HG02610 (cell line): Measurements from ENCODE around the gene MB21D2.
A peak's percentile ranks its signal among the peaks of the same experiment; 100 is the strongest.

ENCODE experiments used
- ATAC-seq: cut with Tn5 transposase; IDR thresholded peaks from one replicate; pipeline ENCODE4 v1.9.1; 2021; ENCODE audit warnings: mild to moderate bottlenecking, moderate library complexity; ENCODE audit not compliant: unreplicated experiment

MB21D2 gene

DNA sequence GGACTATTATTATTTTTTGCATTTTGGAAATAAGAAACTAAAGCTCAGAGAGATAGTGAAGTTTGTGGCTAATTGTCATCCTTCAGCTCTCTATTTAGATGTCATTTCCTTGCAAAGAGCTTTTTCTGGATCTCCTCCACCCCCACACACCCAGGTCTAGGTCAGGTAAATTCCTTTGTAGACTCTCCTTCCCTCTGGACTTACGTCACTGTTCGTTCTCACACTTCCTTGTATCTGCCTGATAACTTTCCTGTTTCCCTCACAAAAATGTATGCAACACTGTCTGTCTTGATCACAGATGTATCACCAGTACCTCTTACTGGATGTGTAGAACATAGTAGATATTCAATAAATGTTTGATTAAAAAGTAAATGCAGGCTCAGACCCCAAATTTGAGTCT, 6.1 kb upstream of the MB21D2 start:
- no peak for ATAC-seq

DNA sequence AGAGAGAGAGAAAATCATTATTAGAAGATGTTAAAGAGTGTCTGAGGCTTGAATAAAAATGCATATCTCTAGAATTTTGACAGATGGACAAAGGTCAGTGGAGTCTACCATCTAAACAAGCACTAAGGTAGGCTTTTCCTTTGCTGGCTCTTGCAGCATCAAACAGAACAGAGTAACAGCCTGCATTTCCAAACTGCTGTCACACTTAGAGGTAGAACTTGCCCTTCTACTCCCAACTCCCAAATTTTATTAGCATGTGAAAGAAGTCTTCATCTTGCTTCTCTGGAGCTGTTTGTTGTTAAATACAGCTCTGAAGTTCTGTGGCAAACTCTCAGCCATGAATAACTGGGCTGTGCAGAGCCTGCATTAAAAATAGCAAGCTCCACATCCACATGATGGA, 4.1 kb upstream of the MB21D2 start:
- no peak for ATAC-seq

GRCh38 chr3:192920411-192920810, 2.8 kb upstream of the MB21D2 start:
- no peak for ATAC-seq

DNA sequence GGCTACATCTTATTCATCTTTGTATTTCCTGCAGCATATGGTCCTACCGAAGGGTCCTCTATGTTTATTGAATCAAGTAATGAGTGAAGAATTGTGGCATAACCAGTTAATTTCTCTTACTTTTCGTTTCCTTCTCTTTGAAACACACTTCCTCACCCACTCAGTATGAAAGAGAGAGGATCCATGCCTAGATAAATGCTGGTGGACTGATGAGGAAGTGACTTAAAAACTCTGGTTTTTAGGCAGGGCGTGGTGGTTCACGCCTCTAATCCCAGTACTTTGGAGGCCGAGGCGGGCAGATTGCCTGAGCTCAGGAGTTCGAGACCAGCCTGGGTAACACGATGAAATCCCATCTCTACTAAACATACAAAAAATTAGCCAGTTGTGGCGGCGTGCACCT, 2.2 kb upstream of the MB21D2 start:
- no peak for ATAC-seq

DNA sequence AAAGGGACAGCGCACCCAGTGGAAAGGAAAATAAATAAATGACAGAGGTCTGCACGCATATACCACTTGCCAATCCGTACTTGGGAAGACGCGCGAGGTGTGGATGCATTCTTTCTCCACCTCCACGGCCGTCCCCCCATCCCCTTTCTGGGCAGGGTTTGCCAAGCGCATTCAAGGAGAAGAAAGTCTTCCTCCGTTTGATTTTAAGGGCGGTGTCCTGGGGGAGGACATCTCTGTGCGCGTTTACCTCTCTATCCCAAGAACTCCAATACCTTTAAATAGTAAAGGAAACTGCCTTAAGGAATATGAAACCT, 576 bp upstream of the MB21D2 start:
- no peak for ATAC-seq

DNA sequence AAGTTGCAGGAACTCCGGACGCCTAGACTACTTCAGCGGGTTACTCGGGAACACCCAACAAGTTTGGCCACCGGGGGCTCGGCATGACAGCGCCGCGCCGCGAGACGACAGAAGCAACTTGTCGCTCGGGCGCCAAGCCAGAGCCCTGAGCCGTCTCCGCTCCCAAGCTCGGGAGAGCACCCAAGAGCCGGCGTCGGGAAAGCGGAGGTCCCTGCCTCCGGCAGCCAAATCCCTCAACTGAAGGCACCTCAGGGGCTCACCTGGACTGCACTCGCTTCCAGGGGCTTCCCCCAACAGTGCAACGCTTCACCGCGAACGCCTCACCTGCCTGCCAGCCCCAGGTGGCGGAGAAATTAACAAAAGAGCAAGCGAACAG, 640 bp downstream of the MB21D2 start:
- peak; percentile 28 for ATAC-seq

DNA sequence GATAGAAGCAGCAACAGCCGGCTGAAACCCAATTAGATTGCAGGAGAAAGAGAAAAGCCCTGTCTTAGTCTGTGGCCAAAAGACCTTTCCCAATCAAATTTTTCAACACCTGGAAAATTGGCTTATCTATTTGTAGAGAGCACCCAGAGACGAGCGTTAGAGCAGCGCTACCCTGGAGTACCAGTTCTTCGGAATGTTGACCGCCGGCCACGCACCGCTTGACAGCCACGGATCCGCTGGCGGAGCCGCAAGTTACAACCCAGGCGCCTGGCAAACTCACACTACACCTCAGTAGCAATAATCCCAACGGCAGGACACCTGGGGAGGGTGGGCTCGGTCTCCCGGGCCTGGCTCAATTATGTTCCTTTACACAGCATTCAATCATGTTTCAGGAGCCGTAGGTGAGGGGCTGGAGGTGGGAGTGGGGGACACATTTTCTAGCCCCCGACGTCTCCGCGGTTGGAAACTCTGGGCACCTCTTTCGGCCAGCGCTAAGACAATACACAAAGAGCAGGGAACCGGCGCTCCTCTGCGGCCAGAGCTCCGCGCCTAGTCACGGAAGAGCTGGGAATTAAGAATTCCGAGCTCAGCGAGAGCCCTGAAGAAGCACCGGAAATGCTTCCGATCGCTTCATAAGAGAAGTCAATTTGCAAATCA, 1.2 kb downstream of the MB21D2 start:
- no peak for ATAC-seq

GRCh38 chr3:192915722-192916121, 1.9 kb downstream of the MB21D2 start:
- ATAC-seq, result no peak

GRCh38 chr3:192915304-192915703, 2.4 kb downstream of the MB21D2 start:
- ATAC-seq, result no peak

DNA sequence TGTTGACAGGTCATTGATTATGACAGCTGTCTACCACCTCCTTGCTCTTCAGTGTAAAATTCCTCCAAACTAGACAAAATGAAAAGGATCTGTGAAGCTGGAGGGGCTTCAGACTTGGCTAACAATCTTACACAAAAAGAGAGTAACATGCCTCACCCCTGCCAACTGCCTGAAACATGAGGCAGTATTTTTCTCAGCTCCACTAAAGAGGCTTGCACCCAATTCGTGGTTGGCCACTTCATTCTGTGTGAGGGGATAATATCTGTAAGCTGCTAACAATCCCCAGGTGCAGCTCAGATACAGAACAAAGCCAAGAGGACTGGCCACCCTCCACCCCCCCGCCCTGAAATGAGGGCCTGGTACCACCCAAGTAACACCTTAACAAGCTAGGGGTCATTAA, 2.8 kb downstream of the MB21D2 start:
- ATAC-seq, result no peak

GRCh38 chr3:192913540-192913939, 4.1 kb downstream of the MB21D2 start:
- ATAC-seq, result no peak

DNA sequence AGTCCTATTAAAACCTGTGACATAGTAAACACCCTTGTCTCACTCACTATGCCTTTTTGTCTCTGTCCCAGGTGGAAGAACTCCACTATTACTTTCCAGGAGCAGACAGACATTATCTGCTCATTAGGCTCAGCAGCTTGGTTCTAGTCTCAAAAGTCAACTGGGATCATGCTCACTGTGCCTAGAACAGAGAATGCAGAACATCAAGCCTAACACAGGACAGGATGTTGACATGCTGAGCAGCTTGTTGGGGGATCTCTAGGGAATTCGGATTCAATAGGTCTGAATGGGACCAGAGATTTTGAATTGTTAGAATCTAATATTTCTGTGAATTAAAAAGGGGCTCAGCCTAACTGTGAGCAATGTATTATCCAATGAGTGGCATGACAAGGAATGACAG, 6.4 kb downstream of the MB21D2 start:
- no peak for ATAC-seq

GRCh38 chr3:192907784-192908183, 9.9 kb downstream of the MB21D2 start:
- ATAC-seq, result no peak

GRCh38 chr3:192906940-192907339, 10.7 kb downstream of the MB21D2 start:
- ATAC-seq, result no peak

- ATAC-seq, result no peak
Measured at GRCh38 chr3:192905980-192906678, 11.5 kb downstream of the MB21D2 start.

- ATAC-seq, result no peak
Measured at GRCh38 chr3:192904632-192905289, 12.9 kb downstream of the MB21D2 start.

- ATAC-seq, result no peak
Measured at GRCh38 chr3:192902549-192902948, 15.1 kb downstream of the MB21D2 start.

DNA sequence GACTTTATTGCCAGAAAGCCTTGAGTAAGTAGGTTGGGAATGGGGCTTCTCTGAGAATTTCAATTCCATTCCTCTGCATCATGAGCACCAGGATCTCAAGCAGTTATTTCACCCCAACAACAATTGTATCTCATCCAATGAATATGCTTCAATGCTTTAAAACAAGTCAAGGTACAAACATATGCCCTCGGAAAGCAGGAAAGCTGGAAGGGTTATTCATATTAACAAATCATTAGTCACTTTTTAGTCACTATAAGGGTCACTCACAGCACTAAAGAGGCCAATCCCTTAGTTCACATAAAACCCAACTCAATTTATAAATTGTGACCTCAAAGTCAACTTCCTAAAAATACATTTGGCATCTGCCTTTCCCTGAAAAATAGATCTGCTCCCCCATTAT, 16.2 kb downstream of the MB21D2 start:
- ATAC-seq, result no peak

DNA sequence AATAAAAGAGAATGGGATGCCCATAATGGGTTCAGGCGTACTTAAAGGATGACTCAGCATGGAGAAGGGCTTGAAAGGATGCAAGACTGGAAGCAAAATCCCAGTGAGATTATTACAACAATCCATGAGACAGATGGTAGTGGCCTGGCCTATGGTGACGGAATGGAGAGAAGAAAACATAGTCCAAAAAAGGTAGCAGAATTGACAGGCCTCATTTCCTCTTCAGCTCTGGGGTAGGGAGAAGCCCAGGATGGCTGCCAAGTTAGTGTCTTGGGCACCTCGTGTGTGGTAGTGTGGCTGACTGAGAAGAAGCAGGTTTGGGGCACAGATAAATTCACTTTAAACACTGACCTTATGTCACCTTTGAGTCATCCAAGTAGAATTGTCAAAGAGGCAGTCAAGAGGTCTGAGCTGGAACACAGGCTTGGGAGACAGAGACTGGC, 18.1 kb downstream of the MB21D2 start:
- ATAC-seq, result no peak

- no peak for ATAC-seq
Measured at GRCh38 chr3:192897005-192897404, 20.7 kb downstream of the MB21D2 start.

DNA sequence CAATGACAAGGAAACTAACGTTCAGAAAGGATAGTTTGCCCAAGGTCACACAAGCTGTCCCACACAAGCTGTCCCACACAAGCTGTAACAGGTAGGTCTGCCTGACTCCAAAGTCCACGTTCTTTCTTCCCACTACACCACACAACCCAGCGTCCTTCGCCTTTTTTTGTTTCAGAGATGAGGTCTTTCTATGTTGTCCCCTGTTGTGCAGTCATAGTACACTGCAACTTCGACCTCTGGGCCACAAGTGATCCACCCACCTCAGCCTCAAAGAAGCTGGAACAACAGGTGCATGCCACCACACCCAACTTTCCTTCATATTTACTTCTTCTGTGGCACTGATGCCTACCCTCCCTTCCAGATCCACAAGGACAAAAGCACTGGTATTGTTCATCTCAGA, 21.4 kb downstream of the MB21D2 start:
- no peak for ATAC-seq

- no peak for ATAC-seq
Measured at GRCh38 chr3:192894676-192895075, 23.0 kb downstream of the MB21D2 start.
